SW480 (cell line): ENCODE measurements around the gene SLC17A4.
A peak's percentile ranks its signal among the peaks of the same experiment; 100 is the strongest.

Experiments used
- DNase-seq: peaks from one replicate; pipeline ENCODE4 v3.0.0-alpha.2; 2016; ENCODE audit warnings: low spot score

SLC17A4 gene

GRCh38 chr6:25750906-25751305 is 3.6 kb upstream of the SLC17A4 start:
- DNase-seq = no peak

DNA sequence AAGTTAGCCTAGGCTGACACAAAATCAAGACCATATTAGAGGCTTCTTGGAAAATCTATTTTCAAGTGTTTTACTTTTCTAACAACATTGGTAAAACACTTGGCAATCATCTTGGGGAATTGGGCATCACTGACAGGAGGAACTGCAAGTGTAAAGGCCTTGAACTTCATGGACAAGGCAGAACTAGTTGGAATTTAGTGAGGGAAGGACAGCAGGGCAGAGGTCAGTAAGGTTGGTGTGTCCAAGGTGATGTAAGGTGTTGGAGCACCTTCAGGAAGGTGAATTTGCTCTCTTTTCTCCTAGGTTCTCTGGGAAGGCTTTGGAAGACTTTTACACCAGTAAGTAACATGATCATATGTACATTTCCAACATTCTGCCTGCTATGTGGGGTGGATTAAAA is 1.5 kb upstream of the SLC17A4 start:
- DNase-seq = no peak

GRCh38 chr6:25755483-25755882 is 941 bp downstream of the SLC17A4 start:
- DNase-seq = no peak

DNA sequence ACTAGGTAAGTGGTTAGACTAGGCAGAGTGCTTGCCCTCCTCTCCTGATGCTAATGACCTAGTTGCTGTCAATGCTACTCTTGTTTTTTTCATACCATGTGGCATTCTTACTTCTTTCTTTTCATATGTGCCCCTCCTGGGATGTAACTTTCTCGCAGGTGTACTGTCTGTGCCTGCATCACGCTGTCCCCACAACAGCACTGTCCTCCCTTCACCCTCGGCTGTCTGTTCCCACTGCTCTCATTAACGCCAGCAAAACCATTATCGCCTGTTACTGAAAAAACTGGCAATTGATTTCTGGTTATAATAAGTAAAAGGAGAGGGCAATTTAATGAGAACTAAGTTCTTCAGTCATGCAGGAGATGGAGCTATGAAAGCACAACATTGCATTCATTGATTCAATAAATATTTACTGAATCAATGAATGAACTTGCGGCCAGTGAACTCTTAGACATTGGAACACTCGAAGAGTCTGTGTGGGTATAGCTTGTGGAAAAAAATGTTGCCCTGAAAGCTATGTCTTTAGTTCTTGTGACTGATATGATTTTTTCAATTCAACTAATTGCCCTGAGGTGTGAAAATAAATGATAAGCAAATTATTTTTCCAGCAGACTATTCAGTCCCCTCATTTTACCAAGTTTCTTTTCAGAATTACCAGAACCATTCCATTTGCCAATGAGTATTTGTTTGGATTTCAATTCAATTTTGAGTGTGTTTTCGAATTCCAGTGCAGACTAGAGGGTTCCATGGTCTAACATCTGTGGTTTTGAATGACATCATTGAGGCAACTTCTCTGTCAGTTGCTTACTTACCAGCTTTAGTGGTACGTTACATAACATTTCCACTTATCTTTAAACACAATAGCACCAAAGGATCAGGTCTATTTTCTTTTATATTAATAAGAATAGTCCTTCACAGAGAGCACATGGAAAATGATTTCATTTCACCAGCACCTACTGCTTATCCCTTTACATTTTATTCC is 2.1 kb downstream of the SLC17A4 start:
- no peak for DNase-seq

- no peak for DNase-seq
Measured at GRCh38 chr6:25757936-25758642, 3.5 kb downstream of the SLC17A4 start.

DNA sequence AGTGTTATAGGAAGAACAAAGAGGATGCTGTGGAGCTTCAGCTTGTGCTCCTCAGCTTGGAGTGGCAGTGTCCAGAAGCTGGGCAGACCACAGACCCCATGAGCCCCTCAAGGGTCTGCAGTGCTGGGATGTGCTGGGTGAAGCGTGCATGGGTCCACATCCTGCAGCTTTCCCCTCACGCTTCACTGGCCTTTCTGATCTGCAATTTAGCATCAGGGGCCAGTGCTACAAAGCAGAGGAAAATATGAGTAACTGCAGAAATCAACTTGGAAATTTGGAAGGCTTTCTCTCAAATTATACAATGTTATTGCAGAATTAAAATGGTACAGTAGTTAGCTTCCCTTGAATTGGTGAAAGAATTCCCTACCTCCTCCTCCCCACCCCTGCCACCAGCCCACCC is 10.1 kb downstream of the SLC17A4 start:
- no peak for DNase-seq

- DNase-seq = no peak
Measured at GRCh38 chr6:25768566-25768965, 14.0 kb downstream of the SLC17A4 start.

DNA sequence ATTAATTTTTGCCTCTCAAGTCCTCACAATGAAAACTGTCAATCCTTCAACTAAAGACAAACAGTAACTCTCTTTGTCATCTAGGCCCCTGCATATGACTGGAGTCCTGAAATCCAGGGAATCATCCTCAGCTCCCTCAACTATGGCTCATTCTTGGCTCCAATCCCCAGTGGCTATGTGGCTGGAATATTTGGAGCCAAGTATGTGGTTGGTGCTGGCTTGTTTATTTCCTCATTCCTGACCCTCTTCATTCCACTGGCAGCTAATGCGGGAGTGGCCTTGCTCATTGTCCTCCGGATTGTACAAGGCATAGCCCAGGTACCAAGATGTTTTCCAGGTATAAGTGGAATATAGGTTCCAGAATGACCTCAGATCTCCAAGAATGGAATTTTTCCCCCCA is 15.4 kb downstream of the SLC17A4 start:
- peak; percentile 8 for DNase-seq

DNA sequence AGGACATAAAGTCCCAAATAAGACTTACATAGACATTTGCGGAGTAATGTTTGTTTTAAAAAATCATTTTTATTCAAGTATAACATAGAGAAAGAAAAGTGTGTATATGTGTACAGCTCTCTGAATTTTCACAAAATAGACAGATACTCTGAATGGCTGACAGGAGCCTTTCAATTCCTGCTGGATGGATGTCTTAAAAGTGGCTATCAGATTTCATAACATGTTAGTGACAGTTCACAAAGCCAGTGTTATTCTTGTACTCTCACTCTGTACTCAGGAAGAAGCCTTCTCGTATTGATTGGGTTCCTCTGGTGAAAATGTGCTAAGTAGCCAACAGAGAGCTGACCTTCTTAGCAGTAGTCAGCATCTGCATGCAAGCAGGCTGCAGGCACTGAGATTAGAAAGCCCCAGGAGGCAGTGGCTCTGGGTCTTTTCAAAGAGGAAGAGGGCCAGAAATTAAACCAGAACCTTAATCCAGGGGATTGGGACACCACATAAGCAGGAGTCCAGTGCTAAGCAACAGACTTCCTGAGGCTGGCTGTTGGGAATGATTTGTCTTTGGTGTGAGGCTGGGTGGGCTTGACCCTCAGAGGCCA is 19.7 kb downstream of the SLC17A4 start:
- DNase-seq = no peak

DNA sequence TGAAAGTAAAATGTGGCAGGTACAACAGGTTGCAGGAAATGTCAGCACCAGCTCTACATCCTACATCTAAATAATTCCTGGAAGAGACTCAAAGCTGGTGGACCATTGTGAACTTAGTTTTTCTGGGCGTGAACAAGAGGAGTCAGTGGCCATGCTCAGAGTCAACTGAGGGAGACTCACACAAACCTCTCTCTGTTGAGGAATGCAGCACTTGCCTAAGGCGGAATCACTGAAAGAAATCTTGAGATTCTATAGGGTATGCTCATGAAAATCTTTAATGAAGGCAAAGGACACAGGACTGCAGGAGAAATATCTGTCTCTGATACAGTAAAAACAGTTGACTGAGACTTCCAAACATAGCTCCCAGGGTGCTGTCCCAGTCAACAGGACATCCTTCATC is 22.5 kb downstream of the SLC17A4 start:
- no peak for DNase-seq

GRCh38 chr6:25777856-25778649 is 23.5 kb downstream of the SLC17A4 start:
- no peak for DNase-seq

GRCh38 chr6:25781134-25781533 is 26.6 kb downstream of the SLC17A4 start:
- no peak for DNase-seq

GRCh38 chr6:25787428-25787827 is 32.9 kb downstream of the SLC17A4 start:
- DNase-seq = no peak

DNA sequence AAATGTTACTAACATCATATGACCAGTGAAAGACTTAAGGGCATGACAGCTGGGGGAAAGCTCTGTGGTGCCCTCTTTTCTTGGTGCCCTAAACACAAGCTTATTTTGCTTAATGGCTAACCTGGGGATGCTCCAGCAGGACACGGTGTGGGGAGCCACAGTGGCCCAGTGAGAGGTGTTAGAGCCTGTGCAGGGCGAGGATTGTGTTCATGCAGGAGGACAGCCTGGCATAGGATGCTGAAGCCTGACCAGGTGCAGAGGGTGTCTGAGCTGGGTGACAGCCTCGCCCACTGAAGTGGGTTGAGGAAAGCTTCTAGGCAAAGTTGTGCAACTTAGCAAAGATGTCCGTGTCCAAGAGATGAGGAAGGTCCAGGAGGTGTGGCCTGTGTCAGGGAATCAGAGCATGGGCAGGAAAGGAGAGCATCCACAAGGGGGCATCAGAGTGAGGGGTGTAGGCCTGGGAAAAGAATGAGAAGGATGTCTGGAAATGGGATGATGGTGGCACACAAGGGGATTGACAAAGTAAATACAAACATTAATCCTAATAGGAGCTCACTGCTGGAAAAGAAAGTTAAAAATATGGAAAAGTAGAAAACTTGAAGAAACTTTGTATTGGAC is 33.9 kb downstream of the SLC17A4 start:
- peak; percentile 44 for DNase-seq

- DNase-seq = no peak
Measured at GRCh38 chr6:25789475-25789874, 34.9 kb downstream of the SLC17A4 start.

GRCh38 chr6:25792016-25792415 is 37.5 kb downstream of the SLC17A4 start:
- DNase-seq = no peak

- no peak for DNase-seq
Measured at GRCh38 chr6:25793970-25794369, 39.4 kb downstream of the SLC17A4 start.

GRCh38 chr6:25794784-25795183 is 40.2 kb downstream of the SLC17A4 start:
- no peak for DNase-seq

- peak; percentile 4 for DNase-seq
Measured at GRCh38 chr6:25801436-25801835, 46.9 kb downstream of the SLC17A4 start.

- DNase-seq = no peak
Measured at GRCh38 chr6:25804804-25805203, 50.3 kb downstream of the SLC17A4 start.

DNA sequence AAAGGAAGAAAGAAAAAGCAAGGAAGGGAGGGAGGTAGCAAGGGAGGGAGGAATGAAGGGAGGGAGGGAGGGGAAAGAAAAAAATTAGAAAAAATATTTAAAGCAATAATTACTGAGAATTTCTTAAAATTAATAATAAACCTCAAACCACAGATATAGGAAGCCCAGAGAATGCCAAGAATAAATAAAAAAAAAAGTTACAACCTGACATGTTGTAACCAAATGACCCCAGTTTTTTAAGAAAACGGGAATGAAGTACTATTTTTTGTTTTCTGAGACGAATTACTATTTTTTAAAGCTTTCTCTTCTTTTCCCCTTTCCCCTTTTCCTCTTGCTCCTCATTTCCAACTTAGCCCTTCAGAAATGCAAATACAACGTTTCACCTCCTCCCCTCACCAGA is 60.7 kb downstream of the SLC17A4 start:
- DNase-seq = no peak

DNA sequence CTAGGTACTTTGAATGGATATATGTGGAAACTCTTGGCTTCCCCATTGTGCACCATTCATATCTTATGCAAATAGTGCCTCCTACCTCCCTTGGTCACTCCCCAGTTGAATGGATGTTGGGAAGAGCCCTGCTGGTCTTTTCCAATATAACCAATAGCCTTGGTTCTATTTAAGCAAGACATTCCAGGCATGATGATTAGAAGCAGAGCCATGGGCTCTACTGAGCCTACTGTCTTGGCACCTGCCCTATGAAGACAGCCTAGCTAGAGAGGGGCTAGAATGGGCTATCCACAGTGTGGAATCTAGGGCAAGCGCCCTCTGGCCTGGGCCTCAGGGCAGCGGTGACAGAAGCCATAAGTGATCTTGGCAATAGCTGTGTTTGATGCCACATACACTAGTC is 61.7 kb downstream of the SLC17A4 start:
- DNase-seq = no peak
